Measurements from ENCODE around the gene PLCL2. TPM values are rescaled to one million over a fixed set of nuclear protein-coding genes. Genes with fewer than 3 reads are reported as not detected.
A peak's percentile ranks its signal among the peaks of the same experiment; 100 is the strongest.

The PLCL2 gene
- total and polyA plus RNA-seq, 10 of the 15 experiments (the other 5 are each of a cell fraction or from before 2014, with no cell fraction given): 7.5 to 37.3 (median 21.7) TPM

DNA sequence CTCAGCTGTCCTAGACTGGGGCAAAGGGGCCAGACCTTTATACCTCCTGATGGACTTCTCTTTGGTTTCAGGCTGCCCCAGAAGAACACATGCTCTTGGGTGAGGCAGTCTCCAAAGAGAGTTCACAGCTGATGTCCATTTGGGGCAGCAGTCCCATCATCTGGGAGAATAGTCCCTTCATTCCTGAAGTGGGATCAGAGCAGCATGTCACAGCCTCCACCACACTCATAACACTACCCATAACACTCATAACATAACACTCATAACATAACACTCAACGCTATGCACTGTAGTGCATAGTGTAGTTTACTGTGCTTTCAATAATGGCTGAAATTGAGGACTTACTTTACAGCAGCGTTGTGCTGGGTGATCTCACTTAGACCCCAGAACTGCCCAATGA lies 36.7 kb upstream of the PLCL2 start (continued):
- TF ChIP-seq CUX1 (IDR thresholded peaks at IDR 0.05; ENCODE audit: insufficient replicate concordance, low read depth, low read length): no peak
- TF ChIP-seq ZNF384 (IDR thresholded peaks at IDR 0.05; ENCODE audit: borderline replicate concordance, low read depth, low read length): no peak
- TF ChIP-seq HDGF (IDR thresholded peaks at IDR 0.05): no peak
- TF ChIP-seq YY1 (IDR thresholded peaks at IDR 0.05; ENCODE audit: low read depth, low read length): no peak
- TF ChIP-seq JUND (IDR thresholded peaks at IDR 0.05; ENCODE audit: low read depth, low read length): no peak
- peak; percentile 36; the same call in 1 of the 2 replicates for TF ChIP-seq NFIC (IDR thresholded peaks at IDR 0.05; ENCODE audit: low read depth, low read length)
- TF ChIP-seq MTA2 (IDR thresholded peaks at IDR 0.05; ENCODE audit: low read depth): no peak
- TF ChIP-seq ZSCAN29 (IDR thresholded peaks at IDR 0.05): no peak
- peak; percentile 88; the same call in 1 of the 2 replicates for TF ChIP-seq IRF4 (IDR thresholded peaks at IDR 0.05; ENCODE audit: low read depth, low read length)
- TF ChIP-seq BCL11A (IDR thresholded peaks at IDR 0.05; ENCODE audit: low read depth, low read length): peak; percentile 21; the same call in 1 of the 2 replicates
- peak; percentile 92 for TF ChIP-seq JUNB (IDR thresholded peaks at IDR 0.05)
- no peak for TF ChIP-seq ZNF687 (IDR thresholded peaks at IDR 0.05)
- TF ChIP-seq KAT2A (conservative IDR thresholded peaks at IDR 0.05; ENCODE audit: control insufficient read depth, low read depth, low read length): no peak
- no peak for TF ChIP-seq FOS (IDR thresholded peaks at IDR 0.05; ENCODE audit: borderline replicate concordance, extremely low read depth, insufficient read length)
- no peak for TF ChIP-seq KDM1A (IDR thresholded peaks at IDR 0.05; ENCODE audit: borderline replicate concordance)
- TF ChIP-seq POLR2AphosphoS2 (IDR thresholded peaks at IDR 0.05; ENCODE audit: low read depth, low read length): no peak
- no peak for TF ChIP-seq RCOR1 (conservative IDR thresholded peaks at IDR 0.05; ENCODE audit: low read depth, low read length)
- no peak for TF ChIP-seq TBL1XR1 (IDR thresholded peaks at IDR 0.05; ENCODE audit: low read depth, low read length)
- TF ChIP-seq NKRF (conservative IDR thresholded peaks at IDR 0.05): no peak
- no peak for TF ChIP-seq ZZZ3 (IDR thresholded peaks at IDR 0.05; ENCODE audit: control insufficient read depth, insufficient read length, low read depth)
- no peak for TF ChIP-seq SPI1 (IDR thresholded peaks at IDR 0.05; ENCODE audit: borderline replicate concordance, insufficient read depth, low read depth, low read length)

All from GM12878 (cell line).